NCI-H460 (cell line): ENCODE measurements around the gene CHAC1. TPM values are rescaled to one million over a fixed set of nuclear protein-coding genes. Genes with fewer than 3 reads are reported as not detected.
"Not testable (repeated sequence)": the region's sequence is repeated elsewhere in the genome, so short reads cannot be mapped to it uniquely, and the experiment has no call there.

ENCODE experiments used
- DNase-seq: peaks from one replicate; pipeline ENCODE4 v3.0.0-alpha.2; 2016; ENCODE audit warnings: low read depth; ENCODE audit errors: extremely low read depth
- total RNA-seq: library from RNA; depleted of rRNA; stranded (reverse); fragments of >200 nt; shearing (Covaris generic); gene quantifications from 2 replicates; pipeline ENCODE4 v1.2.3, GENCODE V29; 2014

CHAC1 gene
- total RNA-seq, 1 experiment from 2014 or later, result 61.1 TPM

GRCh38 chr15:40955930-40956540 is 2.8 kb downstream of the CHAC1 start:
- DNase-seq, result no peak

GRCh38 chr15:40956541-40956982 is 3.3 kb downstream of the CHAC1 start:
- no peak for DNase-seq

- no peak for DNase-seq
These were observed 3.8 kb downstream of the CHAC1 start for GRCh38 chr15:40957041-40957555.

- no peak for DNase-seq
These were observed 4.3 kb downstream of the CHAC1 start for GRCh38 chr15:40957581-40958051.

GRCh38 chr15:40958146-40958545 is 4.9 kb downstream of the CHAC1 start:
- no peak for DNase-seq

GRCh38 chr15:40958723-40959122 is 5.5 kb downstream of the CHAC1 start:
- DNase-seq, result no peak

GRCh38 chr15:40959331-40960141 is 6.3 kb downstream of the CHAC1 start:
- no peak for DNase-seq

- no peak for DNase-seq
These were observed 7.0 kb downstream of the CHAC1 start for GRCh38 chr15:40960151-40960885.

- no peak for DNase-seq
These were observed 7.7 kb downstream of the CHAC1 start for GRCh38 chr15:40960925-40961324.

GRCh38 chr15:40961740-40962139 is 8.5 kb downstream of the CHAC1 start:
- DNase-seq, result not testable (repeated sequence)

- DNase-seq, result not testable (repeated sequence)
These were observed 9.0 kb downstream of the CHAC1 start for GRCh38 chr15:40962317-40962716.

GRCh38 chr15:40963201-40963600 is 9.9 kb downstream of the CHAC1 start:
- DNase-seq, result no peak

GRCh38 chr15:40964006-40964405 is 10.7 kb downstream of the CHAC1 start:
- no peak for DNase-seq

- no peak for DNase-seq
These were observed 11.4 kb downstream of the CHAC1 start for GRCh38 chr15:40964634-40965033.

- DNase-seq, result no peak
These were observed 15.2 kb downstream of the CHAC1 start for GRCh38 chr15:40968290-40969085.

- no peak for DNase-seq
These were observed 16.1 kb downstream of the CHAC1 start for GRCh38 chr15:40969363-40969762.

GRCh38 chr15:40974879-40975278 is 21.6 kb downstream of the CHAC1 start:
- DNase-seq, result no peak

- no peak for DNase-seq
These were observed 23.5 kb downstream of the CHAC1 start for GRCh38 chr15:40976819-40977218.

GRCh38 chr15:40978141-40978540 is 24.9 kb downstream of the CHAC1 start:
- no peak for DNase-seq

GRCh38 chr15:40978562-40978961 is 25.3 kb downstream of the CHAC1 start:
- DNase-seq, result no peak
